ENCODE measurements around the gene FAM184B. TPM values are rescaled to one million over a fixed set of nuclear protein-coding genes. Genes with fewer than 3 reads are reported as not detected.
A peak's percentile ranks its signal among the peaks of the same experiment; 100 is the strongest.

Gene FAM184B
- total and polyA plus RNA-seq, 4 donors = 2.3 to 12.3 (median 9.3) TPM

DNA sequence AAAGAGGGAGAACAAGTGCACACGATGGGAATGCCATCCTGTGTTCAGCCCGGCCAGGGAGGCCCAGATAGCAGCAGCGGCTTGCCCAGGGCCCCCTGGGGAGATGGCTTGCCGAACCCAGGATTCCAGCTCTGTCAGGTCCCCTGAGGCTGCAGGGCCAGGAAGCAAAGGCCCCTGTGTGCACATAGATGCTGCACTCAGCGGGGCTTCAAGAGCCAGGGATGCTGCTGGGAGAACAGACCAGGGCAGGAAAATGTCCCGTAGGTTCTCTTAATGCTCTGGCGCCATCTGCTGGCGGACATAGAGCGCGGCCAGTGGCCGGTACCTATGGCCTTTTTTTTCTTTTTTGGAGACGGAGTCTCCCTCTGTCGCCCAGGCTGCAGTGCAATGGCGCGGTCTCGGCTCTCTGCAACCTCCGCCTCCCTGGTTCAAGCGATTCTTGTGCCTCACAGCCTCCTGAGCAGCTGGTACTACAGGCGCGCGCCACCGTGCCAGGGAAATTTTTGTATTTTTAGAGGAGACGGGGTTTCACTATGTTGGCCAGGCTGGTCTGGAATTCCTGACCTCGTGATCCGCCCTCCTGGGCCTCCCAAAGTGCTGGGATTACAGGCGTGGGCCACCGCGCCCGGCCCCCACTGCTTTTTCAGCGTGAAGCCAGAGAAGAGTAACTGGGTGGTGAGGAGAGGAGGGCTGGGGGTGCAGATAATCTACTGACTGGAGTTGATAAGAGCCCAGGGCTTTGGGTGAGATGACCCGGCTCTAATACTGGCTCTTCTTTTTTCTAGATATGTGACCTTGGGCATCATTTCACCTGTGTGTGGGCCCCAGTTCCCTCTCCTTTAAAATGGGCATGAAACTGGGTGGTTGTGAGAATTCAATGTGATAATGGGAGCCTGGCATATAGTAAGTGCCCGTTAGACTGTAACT, 144.5 kb downstream of the FAM184B start:
- H3K36me3 ChIP-seq (ENCODE audit: control insufficient read depth, insufficient read depth, low read length) = peaks cover 43% of the 10 kb centered on the region
- peaks cover 9% of the 10 kb centered on the region for H3K4me1 ChIP-seq (ENCODE audit: control insufficient read depth, insufficient read depth, low read length)
- no peak overlapping the region for H3K27ac ChIP-seq (ENCODE audit: low read depth, low read length)
- no peaks in the 10 kb centered on the region for H3K27me3 ChIP-seq (ENCODE audit: control insufficient read depth, insufficient read depth, low read length)
- WGBS (ENCODE audit: insufficient coverage) = 50% methylated on average over 31 of the region's 32 CpGs
- H3K4me3 ChIP-seq (ENCODE audit: low read depth, low read length) = no peak overlapping the region
- H3K9me3 ChIP-seq (ENCODE audit: control insufficient read depth, insufficient read depth, low read length) = no peaks in the 10 kb centered on the region
- DNase-seq (ENCODE audit: low read depth in 4 of 6, low spot score in 6 of 6) = peak; percentile 19 to 83 (median 48)

DNA sequence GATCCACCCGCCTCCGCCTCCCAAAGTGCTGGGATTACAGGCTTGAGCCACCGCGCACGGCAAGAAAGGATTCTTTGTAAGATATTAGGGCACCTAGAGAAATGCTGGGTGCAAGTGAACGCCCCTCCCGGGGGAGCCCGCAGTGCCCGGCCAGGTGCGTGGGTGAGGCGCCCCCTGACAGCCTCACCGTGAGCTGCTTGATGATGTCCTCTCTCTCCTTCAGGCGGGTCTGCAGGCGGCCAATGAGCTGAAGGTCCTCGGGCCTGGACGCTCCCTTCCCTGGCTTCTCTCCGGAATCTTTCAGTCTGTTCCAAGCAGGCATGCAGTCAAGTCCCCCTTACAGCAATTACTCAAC, 145.1 kb downstream of the FAM184B start:
- Histone ChIP-seq H3K4me1 (ENCODE audit: control insufficient read depth, insufficient read depth, low read length) (peaks cover 9% of the 10 kb centered on the region), H3K27me3 (ENCODE audit: control insufficient read depth, insufficient read depth, low read length) (no peaks in the 10 kb centered on the region), H3K4me3 (ENCODE audit: low read depth, low read length) (no peak overlapping the region), H3K27ac (ENCODE audit: low read depth, low read length) (no peak overlapping the region), H3K36me3 (ENCODE audit: control insufficient read depth, insufficient read depth, low read length) (peaks cover 43% of the 10 kb centered on the region), H3K9me3 (ENCODE audit: control insufficient read depth, insufficient read depth, low read length) (no peaks in the 10 kb centered on the region)
- WGBS (ENCODE audit: insufficient coverage) = 72% methylated on average over 11 of the region's 17 CpGs
- no peak for DNase-seq (ENCODE audit: low read depth in 4 of 6, low spot score in 6 of 6)

- Histone ChIP-seq H3K4me1 (ENCODE audit: control insufficient read depth, insufficient read depth, low read length) (peaks cover 9% of the 10 kb centered on the region), H3K36me3 (ENCODE audit: control insufficient read depth, insufficient read depth, low read length) (peaks cover 43% of the 10 kb centered on the region), H3K27me3 (ENCODE audit: control insufficient read depth, insufficient read depth, low read length) (no peaks in the 10 kb centered on the region), H3K4me3 (ENCODE audit: low read depth, low read length) (no peak overlapping the region), H3K27ac (ENCODE audit: low read depth, low read length) (no peak overlapping the region), H3K9me3 (ENCODE audit: control insufficient read depth, insufficient read depth, low read length) (no peaks in the 10 kb centered on the region)
- WGBS (ENCODE audit: insufficient coverage) = no CpG with 5 or more reads among the region's 4 CpGs
- no peak for DNase-seq (ENCODE audit: low read depth in 4 of 6, low spot score in 6 of 6)
Observed at GRCh38 chr4:17635056-17635455, 146.4 kb downstream of the FAM184B start.

DNA sequence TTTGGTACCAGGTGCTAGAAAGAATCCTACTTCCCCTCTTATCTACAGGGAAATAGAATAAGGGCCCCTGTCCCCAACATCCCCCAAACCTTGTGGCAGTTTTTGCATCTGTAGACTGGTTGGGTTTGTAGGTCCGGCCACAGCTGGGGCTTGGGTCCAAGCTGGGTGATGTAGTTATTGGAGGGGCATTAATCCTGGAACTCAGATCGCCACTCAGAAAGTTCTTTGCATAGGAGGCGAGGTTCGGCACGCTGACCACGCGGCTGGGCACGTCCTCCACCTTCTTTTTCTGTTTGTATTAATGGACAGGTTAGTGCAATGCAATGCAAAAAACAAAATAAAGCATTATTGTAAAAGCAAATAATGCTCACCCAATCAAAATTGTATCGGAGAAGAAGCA, 147.8 kb downstream of the FAM184B start:
- H3K27ac ChIP-seq (ENCODE audit: low read depth, low read length) = no peak overlapping the region
- DNase-seq (ENCODE audit: low read depth in 4 of 6, low spot score in 6 of 6) = no peak
- no peak overlapping the region for H3K4me3 ChIP-seq (ENCODE audit: low read depth, low read length)
- 100% methylated on average over 7 of the region's 9 CpGs for WGBS (ENCODE audit: insufficient coverage)
- H3K36me3 ChIP-seq (ENCODE audit: control insufficient read depth, insufficient read depth, low read length) = peaks cover 42% of the 10 kb centered on the region
- no peaks in the 10 kb centered on the region for H3K27me3 ChIP-seq (ENCODE audit: control insufficient read depth, insufficient read depth, low read length)
- no peaks in the 10 kb centered on the region for H3K9me3 ChIP-seq (ENCODE audit: control insufficient read depth, insufficient read depth, low read length)
- H3K4me1 ChIP-seq (ENCODE audit: control insufficient read depth, insufficient read depth, low read length) = peaks cover 9% of the 10 kb centered on the region

DNA sequence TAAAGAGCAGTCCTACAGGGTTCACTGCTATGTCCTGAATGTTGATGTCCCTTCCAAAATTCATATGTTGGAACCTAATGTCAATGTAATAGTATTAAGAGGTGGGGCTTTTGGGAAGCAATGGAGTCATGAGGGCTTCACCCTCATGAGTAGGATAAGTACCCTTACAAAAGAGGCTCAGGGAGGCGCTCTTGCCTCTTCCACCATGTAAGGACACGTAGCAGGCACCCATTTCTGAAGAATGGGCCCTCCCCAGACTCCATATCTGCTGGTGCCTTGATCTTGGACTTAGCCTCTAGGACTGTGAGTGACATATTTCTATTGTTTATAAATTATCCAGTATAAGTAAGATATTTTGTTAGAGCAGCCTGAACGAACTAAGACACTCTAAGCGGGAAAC, 151.2 kb downstream of the FAM184B start:
- Histone ChIP-seq H3K9me3 (ENCODE audit: control insufficient read depth, insufficient read depth, low read length) (no peaks in the 10 kb centered on the region), H3K27ac (ENCODE audit: low read depth, low read length) (no peak overlapping the region), H3K27me3 (ENCODE audit: control insufficient read depth, insufficient read depth, low read length) (no peaks in the 10 kb centered on the region), H3K4me3 (ENCODE audit: low read depth, low read length) (no peak overlapping the region), H3K4me1 (ENCODE audit: control insufficient read depth, insufficient read depth, low read length) (no peaks in the 10 kb centered on the region), H3K36me3 (ENCODE audit: control insufficient read depth, insufficient read depth, low read length) (peaks cover 56% of the 10 kb centered on the region)
- 83% methylated on average over 1 of the region's 4 CpGs for WGBS (ENCODE audit: insufficient coverage)
- DNase-seq (ENCODE audit: low read depth in 4 of 6, low spot score in 6 of 6) = no peak

DNA sequence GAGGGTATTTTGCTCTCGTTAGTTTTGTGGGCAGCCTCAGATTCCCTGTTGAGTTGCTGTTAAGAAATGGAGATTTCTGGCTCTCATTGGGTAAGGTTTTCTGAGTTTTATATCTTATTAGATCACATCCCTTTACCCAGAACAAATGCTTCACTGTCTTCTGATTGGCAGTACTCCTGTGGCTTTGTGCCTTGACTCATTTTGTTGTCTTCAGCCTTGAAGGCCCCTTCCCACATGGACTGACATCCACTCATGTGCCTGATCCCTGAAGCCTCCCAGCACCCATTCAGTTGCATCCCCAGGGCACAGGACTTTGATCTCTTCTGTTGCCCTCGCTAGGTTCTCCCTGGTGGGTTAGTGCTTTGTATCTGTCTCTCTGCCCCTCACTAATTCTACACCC, 156.6 kb downstream of the FAM184B start:
- Histone ChIP-seq H3K36me3 (ENCODE audit: control insufficient read depth, insufficient read depth, low read length) (peaks cover 72% of the 10 kb centered on the region), H3K9me3 (ENCODE audit: control insufficient read depth, insufficient read depth, low read length) (no peaks in the 10 kb centered on the region), H3K4me3 (ENCODE audit: low read depth, low read length) (no peak overlapping the region), H3K4me1 (ENCODE audit: control insufficient read depth, insufficient read depth, low read length) (no peaks in the 10 kb centered on the region), H3K27me3 (ENCODE audit: control insufficient read depth, insufficient read depth, low read length) (no peaks in the 10 kb centered on the region), H3K27ac (ENCODE audit: low read depth, low read length) (no peak overlapping the region)
- 50% methylated on average over 1 of the region's 2 CpGs for WGBS (ENCODE audit: insufficient coverage)
- no peak for DNase-seq (ENCODE audit: low read depth in 4 of 6, low spot score in 6 of 6)

- WGBS (ENCODE audit: insufficient coverage) = 95% methylated on average over 5 of the region's 7 CpGs
- Histone ChIP-seq H3K9me3 (ENCODE audit: control insufficient read depth, insufficient read depth, low read length) (no peaks in the 10 kb centered on the region), H3K36me3 (ENCODE audit: control insufficient read depth, insufficient read depth, low read length) (peaks cover 69% of the 10 kb centered on the region), H3K27ac (ENCODE audit: low read depth, low read length) (no peak overlapping the region), H3K4me3 (ENCODE audit: low read depth, low read length) (no peak overlapping the region), H3K27me3 (ENCODE audit: control insufficient read depth, insufficient read depth, low read length) (no peaks in the 10 kb centered on the region), H3K4me1 (ENCODE audit: control insufficient read depth, insufficient read depth, low read length) (no peaks in the 10 kb centered on the region)
- no peak for DNase-seq (ENCODE audit: low read depth in 4 of 6, low spot score in 6 of 6)
Observed at GRCh38 chr4:17623451-17624001, 157.9 kb downstream of the FAM184B start.

GRCh38 chr4:17619416-17620105, 161.9 kb downstream of the FAM184B start:
- H3K9me3 ChIP-seq (ENCODE audit: control insufficient read depth, insufficient read depth, low read length) = no peaks in the 10 kb centered on the region
- 71% methylated on average over 6 of the region's 7 CpGs for whole genome bisulfite sequencing (ENCODE audit: insufficient coverage)
- H3K27me3 ChIP-seq (ENCODE audit: control insufficient read depth, insufficient read depth, low read length) = no peaks in the 10 kb centered on the region
- peaks cover 51% of the 10 kb centered on the region for H3K36me3 ChIP-seq (ENCODE audit: control insufficient read depth, insufficient read depth, low read length)
- H3K4me1 ChIP-seq (ENCODE audit: control insufficient read depth, insufficient read depth, low read length) = peaks cover 15% of the 10 kb centered on the region
- no peak for DNase-seq (ENCODE audit: low read depth in 4 of 6, low spot score in 6 of 6)
- H3K4me3 ChIP-seq (ENCODE audit: low read depth, low read length) = no peak overlapping the region
- no peak overlapping the region for H3K27ac ChIP-seq (ENCODE audit: low read depth, low read length)

GRCh38 chr4:17618926-17619325, 162.5 kb downstream of the FAM184B start:
- 67% methylated on average over 1 of the region's 1 CpG for WGBS (ENCODE audit: insufficient coverage)
- H3K27ac ChIP-seq (ENCODE audit: low read depth, low read length) = no peak overlapping the region
- H3K36me3 ChIP-seq (ENCODE audit: control insufficient read depth, insufficient read depth, low read length) = peaks cover 48% of the 10 kb centered on the region

More at GRCh38 chr4:17618926-17619325, 162.5 kb downstream of the FAM184B start:
- no peaks in the 10 kb centered on the region for H3K9me3 ChIP-seq (ENCODE audit: control insufficient read depth, insufficient read depth, low read length)
- H3K4me3 ChIP-seq (ENCODE audit: low read depth, low read length) = no peak overlapping the region
- no peaks in the 10 kb centered on the region for H3K27me3 ChIP-seq (ENCODE audit: control insufficient read depth, insufficient read depth, low read length)
- DNase-seq (ENCODE audit: low read depth in 4 of 6, low spot score in 6 of 6) = no peak
- H3K4me1 ChIP-seq (ENCODE audit: control insufficient read depth, insufficient read depth, low read length) = peaks cover 15% of the 10 kb centered on the region
